Measurements from ENCODE around the gene FCRLA. TPM values are rescaled to one million over a fixed set of nuclear protein-coding genes. Genes with fewer than 3 reads are reported as not detected.

Gene FCRLA
- total and polyA plus RNA-seq, 2 donors (not counting 1 experiment from before 2014, with no cell fraction given), result 140 to 248 TPM

DNA sequence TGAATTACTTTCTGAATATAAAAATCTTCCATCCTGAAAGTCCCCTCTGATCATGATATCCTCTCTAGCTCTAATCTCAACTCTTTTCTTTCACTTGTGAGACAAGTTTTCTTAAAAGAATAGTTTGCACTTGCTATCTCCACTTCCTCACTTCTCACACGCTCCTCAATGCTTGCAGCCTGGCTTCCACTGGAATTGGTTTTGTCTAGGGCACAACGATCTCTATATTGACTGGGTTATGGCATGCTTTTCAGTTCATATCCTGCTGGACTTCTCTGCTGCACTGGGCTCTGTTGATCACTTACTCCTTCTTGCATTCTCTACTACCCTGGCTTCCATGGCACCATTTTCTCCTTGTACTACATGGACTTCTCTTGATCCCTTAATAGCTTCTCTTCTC is 474 bp downstream of the FCRLA start:
- TF ChIP-seq EZH2 (IDR thresholded peaks at IDR 0.05; ENCODE audit: borderline replicate concordance, insufficient read depth, low read depth, low read length, poor library complexity, severe bottlenecking), result no peak
- TF ChIP-seq, protein P1, sequence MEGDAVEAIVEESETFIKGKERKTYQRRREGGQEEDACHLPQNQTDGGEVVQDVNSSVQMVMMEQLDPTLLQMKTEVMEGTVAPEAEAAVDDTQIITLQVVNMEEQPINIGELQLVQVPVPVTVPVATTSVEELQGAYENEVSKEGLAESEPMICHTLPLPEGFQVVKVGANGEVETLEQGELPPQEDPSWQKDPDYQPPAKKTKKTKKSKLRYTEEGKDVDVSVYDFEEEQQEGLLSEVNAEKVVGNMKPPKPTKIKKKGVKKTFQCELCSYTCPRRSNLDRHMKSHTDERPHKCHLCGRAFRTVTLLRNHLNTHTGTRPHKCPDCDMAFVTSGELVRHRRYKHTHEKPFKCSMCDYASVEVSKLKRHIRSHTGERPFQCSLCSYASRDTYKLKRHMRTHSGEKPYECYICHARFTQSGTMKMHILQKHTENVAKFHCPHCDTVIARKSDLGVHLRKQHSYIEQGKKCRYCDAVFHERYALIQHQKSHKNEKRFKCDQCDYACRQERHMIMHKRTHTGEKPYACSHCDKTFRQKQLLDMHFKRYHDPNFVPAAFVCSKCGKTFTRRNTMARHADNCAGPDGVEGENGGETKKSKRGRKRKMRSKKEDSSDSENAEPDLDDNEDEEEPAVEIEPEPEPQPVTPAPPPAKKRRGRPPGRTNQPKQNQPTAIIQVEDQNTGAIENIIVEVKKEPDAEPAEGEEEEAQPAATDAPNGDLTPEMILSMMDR (IDR thresholded peaks at IDR 0.05), result no peak
- ChIA-PET POLR2A (interaction anchor here (1.2 to 3.1 kb wide), 5 partner anchors 11 to 31 kb away, joined by 5 to 46 read pairs (median 10); partner anchors contain the start of gene FCRLB), CTCF (interaction anchor here (0.9 to 6.8 kb wide), 11 partner anchors 11 to 220 kb away, joined by 3 to 85 read pairs (median 5); partner anchors contain the start of gene DUSP12)
- DNase-seq (no peak), ATAC-seq (ENCODE audit: low read depth) (no peak)
- intact Hi-C loops (cut with micrococcal nuclease), result loop anchor here (1.0 kb wide), 2 partner anchors 11 to 20 kb away; no protein-coding TSS in a partner anchor
- H3K36me3 ChIP-seq (replicated peaks in 1 of 2; ENCODE audit: control extremely low read depth in 1 of 2, control insufficient read depth in 1 of 2, extremely low read depth in 1 of 2, insufficient read depth in 2 of 2, low read length in 1 of 2), result peaks cover 0 to 25% of the 10 kb centered on the region in 2 experiments
- H2AFZ ChIP-seq (ENCODE audit: insufficient read depth, low read depth, low read length, poor library complexity, severe bottlenecking), result peak overlapping the region; percentile 35
- peak overlapping the region; percentile 80 to 81 for H3K27ac ChIP-seq (ENCODE audit: low read length in 2 of 2)
- peaks cover 65 to 70% of the 10 kb centered on the region in 2 donors for H3K4me1 ChIP-seq (ENCODE audit: control insufficient read depth in 2 of 2, insufficient read depth in 2 of 2, low read length in 2 of 2)
- H3K79me2 ChIP-seq (ENCODE audit: control insufficient read depth, insufficient read depth, low read length), result peaks cover 47% of the 10 kb centered on the region
- H3K4me2 ChIP-seq (replicated peaks; ENCODE audit: low read depth, low read length, poor library complexity, severe bottlenecking), result peak overlapping the region; percentile 76
- no peaks in the 10 kb centered on the region for H3K27me3 Mint-ChIP-seq
- H3K9ac ChIP-seq (ENCODE audit: low read length), result peak overlapping the region; percentile 67
- H3K9me3 ChIP-seq (ENCODE audit: control extremely low read depth in 1 of 3, control insufficient read depth in 2 of 3, insufficient read depth in 1 of 3, low read length in 2 of 3), result peaks cover 0 to 4% (median 0%) of the 10 kb centered on the region in 3 donors
- no peaks in the 10 kb centered on the region for H3K9me3 Mint-ChIP-seq (ENCODE audit: insufficient read depth)
- H3K4me1 Mint-ChIP-seq, result peaks cover 35% of the 10 kb centered on the region
- H4K20me1 ChIP-seq (ENCODE audit: control insufficient read depth, insufficient read depth, low read length, poor library complexity, severe bottlenecking), result peaks cover 21% of the 10 kb centered on the region
- no peak overlapping the region for H3K27ac Mint-ChIP-seq
- no peaks in the 10 kb centered on the region for H3K27me3 ChIP-seq (replicated peaks in 1 of 4; ENCODE audit: control extremely low read depth in 1 of 4, control insufficient read depth in 3 of 4, insufficient read depth in 4 of 4, low read length in 3 of 4)
- 67% methylated on average over 1 of the region's 2 CpGs for WGBS (ENCODE audit: insufficient coverage)
- peak overlapping the region; percentile 61 to 80 (median 69) for H3K4me3 ChIP-seq (ENCODE audit: control extremely low read depth in 1 of 5, extremely low read depth in 1 of 5, insufficient read depth in 1 of 5, low read depth in 2 of 5, low read length in 4 of 5)
- H3K4me3 Mint-ChIP-seq, result no peak overlapping the region

DNA sequence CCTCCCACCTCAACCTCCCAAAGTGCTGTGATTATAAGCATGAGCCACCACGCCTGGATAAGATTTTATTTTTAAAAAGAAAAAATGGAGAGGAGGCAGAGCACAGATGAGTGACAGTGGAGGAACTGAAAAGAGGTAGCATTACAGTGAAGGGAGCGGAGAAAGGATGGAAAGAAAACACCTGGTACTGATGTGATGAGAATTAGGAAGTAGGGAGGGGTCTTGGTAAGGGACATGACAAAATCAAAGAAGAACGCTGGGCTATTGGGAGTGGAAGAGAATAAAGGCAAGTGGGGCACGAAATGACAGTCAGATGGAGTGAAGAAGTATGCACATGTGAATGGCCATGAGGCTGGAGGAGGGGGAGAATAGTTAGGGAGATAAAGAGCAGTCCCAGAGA is 2.3 kb downstream of the FCRLA start:
- Histone ChIP-seq H4K20me1 (ENCODE audit: control insufficient read depth, insufficient read depth, low read length, poor library complexity, severe bottlenecking) (peaks cover 21% of the 10 kb centered on the region), H3K9me3 (ENCODE audit: control extremely low read depth in 1 of 3, control insufficient read depth in 2 of 3, insufficient read depth in 1 of 3, low read length in 2 of 3) (peaks cover 0 to 4% (median 0%) of the 10 kb centered on the region in 3 donors), H3K36me3 (replicated peaks in 1 of 2; ENCODE audit: control extremely low read depth in 1 of 2, control insufficient read depth in 1 of 2, extremely low read depth in 1 of 2, insufficient read depth in 2 of 2, low read length in 1 of 2) (peaks cover 0 to 42% of the 10 kb centered on the region in 2 experiments), H3K27me3 (replicated peaks in 1 of 4; ENCODE audit: control extremely low read depth in 1 of 4, control insufficient read depth in 3 of 4, insufficient read depth in 4 of 4, low read length in 3 of 4) (no peaks in the 10 kb centered on the region), H3K79me2 (ENCODE audit: control insufficient read depth, insufficient read depth, low read length) (peaks cover 47% of the 10 kb centered on the region), H3K4me2 (replicated peaks; ENCODE audit: low read depth, low read length, poor library complexity, severe bottlenecking) (peak overlapping the region; percentile 76), H3K4me1 (ENCODE audit: control insufficient read depth in 2 of 2, insufficient read depth in 2 of 2, low read length in 2 of 2) (peaks cover 65 to 70% of the 10 kb centered on the region in 2 donors), H3K27ac (ENCODE audit: low read length in 2 of 2) (peak overlapping the region in 1 of 2 donors; percentile 80), H3K4me3 (ENCODE audit: control extremely low read depth in 1 of 5, extremely low read depth in 1 of 5, insufficient read depth in 1 of 5, low read depth in 2 of 5, low read length in 4 of 5) (peak overlapping the region; percentile 17 to 75 (median 62)), H3K9ac (ENCODE audit: low read length) (peak overlapping the region; percentile 67), H2AFZ (ENCODE audit: insufficient read depth, low read depth, low read length, poor library complexity, severe bottlenecking) (no peak overlapping the region)
- peak overlapping the region; percentile 78 for H3K27ac Mint-ChIP-seq
- DNase-seq (peak; percentile 27), ATAC-seq (ENCODE audit: low read depth) (no peak)
- H3K27me3 Mint-ChIP-seq, result no peaks in the 10 kb centered on the region
- no peaks in the 10 kb centered on the region for H3K9me3 Mint-ChIP-seq (ENCODE audit: insufficient read depth)
- CTCF ChIA-PET, result interaction anchor here (1.0 to 6.8 kb wide), 2 partner anchors 11 to 29 kb away, joined by 3 to 85 read pairs; no protein-coding TSS in a partner anchor
- 3% methylated on average over 4 of the region's 4 CpGs for WGBS (ENCODE audit: insufficient coverage)
- peak overlapping the region; percentile 82 for H3K4me3 Mint-ChIP-seq
- H3K4me1 Mint-ChIP-seq, result peaks cover 36% of the 10 kb centered on the region
- intact Hi-C loops (cut with micrococcal nuclease), result no loop called here
- TF ChIP-seq, protein P1 (IDR thresholded peaks at IDR 0.05), result no peak
- no peak for TF ChIP-seq EZH2 (IDR thresholded peaks at IDR 0.05; ENCODE audit: borderline replicate concordance, insufficient read depth, low read depth, low read length, poor library complexity, severe bottlenecking)
- POLR2A ChIA-PET, result interaction anchor here (0.9 kb wide), 1 partner anchor 17 kb away, joined by 3 read pairs; no protein-coding TSS in a partner anchor
